ENCODE results near the gene NRG3.

NRG3 gene

DNA sequence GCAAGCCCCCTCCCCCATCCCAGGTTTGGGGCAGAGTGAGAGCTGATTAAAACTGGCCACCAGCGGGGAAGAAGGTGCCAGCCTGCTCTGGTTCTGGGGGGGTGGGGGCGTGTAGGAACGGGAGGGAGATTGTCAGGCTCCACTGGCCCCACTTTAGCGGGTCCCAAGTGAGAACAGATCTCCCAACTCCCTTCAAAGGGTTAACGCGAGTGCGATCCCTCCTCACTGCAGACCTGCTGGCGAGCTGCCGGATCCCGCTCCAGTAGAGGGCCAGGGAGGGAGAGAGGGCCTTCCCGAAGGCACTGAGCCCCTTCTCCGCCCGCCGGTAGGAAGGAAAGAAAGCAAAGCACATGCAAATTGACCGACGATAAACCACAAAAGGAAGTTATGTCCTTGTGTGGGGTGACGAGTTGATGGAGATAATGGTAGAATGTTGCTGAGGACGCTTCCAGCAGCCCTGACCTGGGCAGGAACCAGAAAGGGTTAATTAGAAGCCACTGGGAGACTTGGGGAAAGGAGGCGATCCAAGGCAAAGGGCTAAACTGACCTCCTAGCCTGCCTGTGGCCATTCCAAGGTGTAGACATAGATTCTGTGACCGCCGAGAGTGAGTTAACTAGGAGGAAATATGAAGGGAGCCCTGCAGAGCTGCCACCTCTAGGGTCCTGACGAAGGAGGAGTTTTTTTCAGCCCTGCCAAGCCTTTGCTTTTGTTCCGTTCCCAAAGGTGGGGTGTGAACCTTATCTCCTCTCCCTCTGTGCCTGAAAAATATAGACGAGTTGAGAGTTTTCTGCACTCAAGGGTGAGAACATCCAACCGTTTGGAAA is 1.5 kb downstream of the NRG3 start:
- H3F3A ChIP-seq (ENCODE audit: insufficient read depth, low read length) = no peaks in the 10 kb centered on the region
- TF ChIP-seq EZH2 (IDR thresholded peaks at IDR 0.05; ENCODE audit: borderline replicate concordance, low read length) = no peak
- TF ChIP-seq, protein P1, sequence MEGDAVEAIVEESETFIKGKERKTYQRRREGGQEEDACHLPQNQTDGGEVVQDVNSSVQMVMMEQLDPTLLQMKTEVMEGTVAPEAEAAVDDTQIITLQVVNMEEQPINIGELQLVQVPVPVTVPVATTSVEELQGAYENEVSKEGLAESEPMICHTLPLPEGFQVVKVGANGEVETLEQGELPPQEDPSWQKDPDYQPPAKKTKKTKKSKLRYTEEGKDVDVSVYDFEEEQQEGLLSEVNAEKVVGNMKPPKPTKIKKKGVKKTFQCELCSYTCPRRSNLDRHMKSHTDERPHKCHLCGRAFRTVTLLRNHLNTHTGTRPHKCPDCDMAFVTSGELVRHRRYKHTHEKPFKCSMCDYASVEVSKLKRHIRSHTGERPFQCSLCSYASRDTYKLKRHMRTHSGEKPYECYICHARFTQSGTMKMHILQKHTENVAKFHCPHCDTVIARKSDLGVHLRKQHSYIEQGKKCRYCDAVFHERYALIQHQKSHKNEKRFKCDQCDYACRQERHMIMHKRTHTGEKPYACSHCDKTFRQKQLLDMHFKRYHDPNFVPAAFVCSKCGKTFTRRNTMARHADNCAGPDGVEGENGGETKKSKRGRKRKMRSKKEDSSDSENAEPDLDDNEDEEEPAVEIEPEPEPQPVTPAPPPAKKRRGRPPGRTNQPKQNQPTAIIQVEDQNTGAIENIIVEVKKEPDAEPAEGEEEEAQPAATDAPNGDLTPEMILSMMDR (IDR thresholded peaks at IDR 0.05; ENCODE audit: low read length) = no peak
- no peak overlapping the region for H3K9ac ChIP-seq (ENCODE audit: low read length)
- H3K4me1 ChIP-seq (ENCODE audit: insufficient read depth, low read length, severe bottlenecking) = no peaks in the 10 kb centered on the region
- no peak overlapping the region for H3K4me3 ChIP-seq (ENCODE audit: low read depth, low read length, poor library complexity, severe bottlenecking)
- no peaks in the 10 kb centered on the region for H3K9me2 ChIP-seq (ENCODE audit: low read depth, low read length)
- no peak overlapping the region for H2AFZ ChIP-seq (ENCODE audit: low read length)
- H3K27me3 ChIP-seq (ENCODE audit: insufficient read depth, low read length) = no peaks in the 10 kb centered on the region
- no peaks in the 10 kb centered on the region for H3K36me3 ChIP-seq (ENCODE audit: insufficient read depth, low read length)
- no peaks in the 10 kb centered on the region for H3K79me2 ChIP-seq (ENCODE audit: insufficient read depth, low read length)
- no peak overlapping the region for H3K27ac ChIP-seq (ENCODE audit: low read depth, low read length, poor library complexity, severe bottlenecking)
- no peak overlapping the region for H3K4me2 ChIP-seq (ENCODE audit: low read length)
- H4K20me1 ChIP-seq (ENCODE audit: insufficient read depth, low read length) = no peaks in the 10 kb centered on the region
- H3K9me3 ChIP-seq (ENCODE audit: low read length) = no peaks in the 10 kb centered on the region

- no peaks in the 10 kb centered on the region for H3F3A ChIP-seq (ENCODE audit: insufficient read depth, low read length)
- no peaks in the 10 kb centered on the region for H3K9me3 ChIP-seq (ENCODE audit: low read length)
- no peaks in the 10 kb centered on the region for H3K4me1 ChIP-seq (ENCODE audit: insufficient read depth, low read length, severe bottlenecking)
- H3K79me2 ChIP-seq (ENCODE audit: insufficient read depth, low read length) = no peaks in the 10 kb centered on the region
- H3K4me3 ChIP-seq (ENCODE audit: low read depth, low read length, poor library complexity, severe bottlenecking) = no peak overlapping the region
- H4K20me1 ChIP-seq (ENCODE audit: insufficient read depth, low read length) = no peaks in the 10 kb centered on the region
- no peak overlapping the region for H3K27ac ChIP-seq (ENCODE audit: low read depth, low read length, poor library complexity, severe bottlenecking)
- TF ChIP-seq EZH2 (IDR thresholded peaks at IDR 0.05; ENCODE audit: borderline replicate concordance, low read length) = no peak
- TF ChIP-seq, protein P1 (IDR thresholded peaks at IDR 0.05; ENCODE audit: low read length) = no peak
- H3K27me3 ChIP-seq (ENCODE audit: insufficient read depth, low read length) = no peaks in the 10 kb centered on the region
- H2AFZ ChIP-seq (ENCODE audit: low read length) = no peak overlapping the region
- no peaks in the 10 kb centered on the region for H3K9me2 ChIP-seq (ENCODE audit: low read depth, low read length)
- H3K4me2 ChIP-seq (ENCODE audit: low read length) = no peak overlapping the region
- H3K9ac ChIP-seq (ENCODE audit: low read length) = no peak overlapping the region
- H3K36me3 ChIP-seq (ENCODE audit: insufficient read depth, low read length) = no peaks in the 10 kb centered on the region
Observed at GRCh38 chr10:81877596-81877995, 2.6 kb downstream of the NRG3 start.

DNA sequence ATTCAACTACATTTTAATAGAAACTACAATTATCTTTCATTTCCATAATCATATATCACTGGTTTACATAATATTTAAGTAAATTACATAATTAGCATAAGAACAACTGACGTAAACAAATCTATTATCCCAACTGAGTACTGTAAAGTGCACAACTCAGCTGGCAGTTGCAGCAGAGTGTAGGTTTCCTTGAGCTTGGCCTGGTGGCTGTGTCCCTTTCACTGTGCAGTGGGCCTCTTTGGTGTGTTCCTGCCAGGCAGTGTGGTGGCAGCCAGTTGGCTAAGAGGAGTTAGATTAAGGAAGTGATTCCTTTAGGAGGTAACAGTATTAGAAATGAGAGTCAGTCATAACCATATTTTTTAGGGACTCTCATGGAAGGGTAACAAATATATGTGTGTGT is 7.0 kb downstream of the NRG3 start:
- Histone ChIP-seq H3K79me2 (ENCODE audit: insufficient read depth, low read length) (no peaks in the 10 kb centered on the region), H3K9me3 (ENCODE audit: low read length) (no peaks in the 10 kb centered on the region), H3K27ac (ENCODE audit: low read depth, low read length, poor library complexity, severe bottlenecking) (no peak overlapping the region), H3K4me1 (ENCODE audit: insufficient read depth, low read length, severe bottlenecking) (no peaks in the 10 kb centered on the region), H3K4me2 (ENCODE audit: low read length) (no peak overlapping the region), H4K20me1 (ENCODE audit: insufficient read depth, low read length) (no peaks in the 10 kb centered on the region), H3K27me3 (ENCODE audit: insufficient read depth, low read length) (no peaks in the 10 kb centered on the region), H3K4me3 (ENCODE audit: low read depth, low read length, poor library complexity, severe bottlenecking) (no peak overlapping the region), H3K9me2 (ENCODE audit: low read depth, low read length) (no peaks in the 10 kb centered on the region), H3F3A (ENCODE audit: insufficient read depth, low read length) (no peaks in the 10 kb centered on the region), H3K36me3 (ENCODE audit: insufficient read depth, low read length) (no peaks in the 10 kb centered on the region), H2AFZ (ENCODE audit: low read length) (no peak overlapping the region), H3K9ac (ENCODE audit: low read length) (no peak overlapping the region)
- TF ChIP-seq EZH2 (IDR thresholded peaks at IDR 0.05; ENCODE audit: borderline replicate concordance, low read length) = no peak
- TF ChIP-seq, protein P1 (IDR thresholded peaks at IDR 0.05; ENCODE audit: low read length) = no peak
